Epithelial cell of proximal tubule (primary cell): ENCODE results near the gene FANCM. TPM values are rescaled to one million over a fixed set of nuclear protein-coding genes. Genes with fewer than 3 reads are reported as not detected.
"Not testable (repeated sequence)": the region's sequence is repeated elsewhere in the genome, so short reads cannot be mapped to it uniquely, and the experiment has no call there.

Experiments used
- DNase-seq: peaks from one replicate; pipeline ENCODE4 v3.0.0-alpha.2; 2011; ENCODE audit warnings: low read depth
- H3K4me3 ChIP-seq: 2 replicates; pipeline ENCODE4 v1.5.1; 2011; ENCODE audit warnings: low read depth, mild to moderate bottlenecking, low read length
- CTCF ChIP-seq: conservative IDR thresholded peaks from 2 replicates; pipeline ENCODE4 v1.5.1; 2012; ENCODE audit warnings: low read depth, mild to moderate bottlenecking, low read length
- total RNA-seq: library from RNA; depleted of rRNA; stranded (reverse); fragments of >200 nt; gene quantifications from 2 replicates; pipeline ENCODE4 v1.2.3, GENCODE V29; 2015

FANCM gene
- total RNA-seq, 1 donor from 2014 or later = 3.9 TPM

GRCh38 chr14:45140661-45141187 is 5.0 kb downstream of the FANCM start:
- TF ChIP-seq CTCF = no peak
- DNase-seq = no peak
- H3K4me3 ChIP-seq = no peak overlapping the region

GRCh38 chr14:45142083-45142482 is 6.4 kb downstream of the FANCM start:
- H3K4me3 ChIP-seq, DNase-seq: not testable (repeated sequence)

DNA sequence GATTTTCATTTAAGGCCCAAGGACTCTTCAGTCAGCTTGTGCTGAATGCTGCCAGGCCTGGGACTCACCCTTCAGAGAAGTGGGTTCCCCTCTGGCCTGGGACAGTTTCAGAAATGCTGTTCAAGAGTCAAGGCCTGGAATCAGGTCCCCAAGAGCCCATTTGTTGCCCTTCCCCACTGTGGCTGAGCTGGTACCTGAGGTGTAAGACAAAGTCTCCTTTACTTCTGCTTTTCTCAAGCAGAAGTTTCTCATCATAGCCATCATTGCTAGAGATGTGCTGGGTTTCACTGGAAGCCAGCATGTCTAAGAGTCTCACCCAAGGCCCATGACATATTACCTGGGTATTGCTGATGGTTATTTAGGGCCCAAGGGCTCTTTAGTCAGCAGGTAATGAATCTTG is 8.9 kb downstream of the FANCM start:
- H3K4me3 ChIP-seq = no peak overlapping the region
- TF ChIP-seq CTCF = no peak
- no peak for DNase-seq

DNA sequence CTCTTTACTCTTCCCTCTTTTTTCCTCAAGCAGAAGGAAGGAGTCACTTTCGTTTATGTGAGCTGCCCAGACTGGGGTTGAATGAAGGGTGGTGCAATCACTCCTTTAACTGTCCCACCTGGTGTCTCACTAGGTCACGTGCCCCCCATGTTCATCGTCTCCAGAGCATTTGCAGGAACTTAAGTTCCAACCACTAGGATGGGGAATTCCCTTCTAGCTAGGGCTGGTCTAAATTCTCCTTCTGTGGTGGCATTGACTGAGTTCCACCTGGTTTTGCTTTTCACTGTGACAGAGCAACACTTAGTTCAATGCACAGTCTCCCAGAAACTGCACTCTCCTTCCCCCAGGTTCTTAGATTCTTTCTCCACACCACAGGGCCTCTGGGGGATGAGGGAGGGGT is 9.5 kb downstream of the FANCM start:
- no peak overlapping the region for H3K4me3 ChIP-seq
- DNase-seq = no peak
- no peak for TF ChIP-seq CTCF

- H3K4me3 ChIP-seq = no peak overlapping the region
- DNase-seq = no peak
- no peak for TF ChIP-seq CTCF
These were observed 13.9 kb downstream of the FANCM start for GRCh38 chr14:45149602-45150001.

DNA sequence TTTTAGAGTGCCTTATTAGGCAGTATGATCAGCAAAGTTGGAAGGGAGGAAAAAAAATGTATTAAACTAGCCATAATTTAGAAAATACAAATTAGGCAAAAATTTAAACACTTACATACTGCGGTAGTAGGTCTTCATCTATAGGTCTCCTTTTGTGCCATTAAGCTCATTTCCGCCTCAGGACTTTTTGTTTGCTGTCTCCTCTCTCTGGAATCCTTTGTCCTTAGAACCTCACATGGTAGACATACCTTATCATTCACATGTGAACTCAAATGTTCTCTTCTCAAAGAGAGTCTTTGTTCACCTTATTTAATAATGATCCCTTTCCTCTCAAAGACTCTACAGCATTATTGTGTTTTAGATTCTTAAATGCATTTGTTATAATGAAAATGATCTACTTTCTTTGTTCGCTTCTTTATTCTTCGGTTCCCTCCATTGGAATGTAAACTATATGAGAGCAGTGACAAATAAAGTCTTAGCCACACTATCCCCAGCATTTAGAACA is 14.7 kb downstream of the FANCM start:
- H3K4me3 ChIP-seq = no peak overlapping the region
- DNase-seq = no peak
- no peak for TF ChIP-seq CTCF

DNA sequence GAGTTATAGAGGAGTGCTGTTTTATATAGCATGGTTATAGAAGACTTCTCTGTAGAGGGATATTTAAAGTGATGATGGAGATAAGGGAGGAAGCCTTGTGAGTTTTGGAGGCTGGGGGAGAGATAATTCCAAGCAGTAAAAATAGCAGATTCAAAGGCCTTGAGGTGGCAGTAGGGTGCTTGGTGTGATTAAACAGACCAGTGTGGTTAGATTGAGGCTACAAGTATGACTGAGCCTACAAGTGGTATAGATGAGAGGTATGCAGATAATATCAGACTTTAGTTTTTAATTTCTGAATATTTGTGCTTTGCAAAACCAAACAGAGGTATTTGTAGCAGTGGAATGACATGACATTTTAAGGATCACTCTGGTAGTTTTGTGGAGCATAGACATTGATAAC is 20.3 kb downstream of the FANCM start:
- H3K4me3 ChIP-seq = no peak overlapping the region
- no peak for DNase-seq
- TF ChIP-seq CTCF = no peak
